HG03175 (cell line): ENCODE measurements around the gene USP10.
A peak's percentile ranks its signal among the peaks of the same experiment; 100 is the strongest.

Experiments used
- ATAC-seq: cut with Tn5 transposase; IDR thresholded peaks from one replicate; pipeline ENCODE4 v1.9.1; 2021; ENCODE audit warnings: mild to moderate bottlenecking, moderate library complexity; ENCODE audit not compliant: unreplicated experiment

Gene USP10

DNA sequence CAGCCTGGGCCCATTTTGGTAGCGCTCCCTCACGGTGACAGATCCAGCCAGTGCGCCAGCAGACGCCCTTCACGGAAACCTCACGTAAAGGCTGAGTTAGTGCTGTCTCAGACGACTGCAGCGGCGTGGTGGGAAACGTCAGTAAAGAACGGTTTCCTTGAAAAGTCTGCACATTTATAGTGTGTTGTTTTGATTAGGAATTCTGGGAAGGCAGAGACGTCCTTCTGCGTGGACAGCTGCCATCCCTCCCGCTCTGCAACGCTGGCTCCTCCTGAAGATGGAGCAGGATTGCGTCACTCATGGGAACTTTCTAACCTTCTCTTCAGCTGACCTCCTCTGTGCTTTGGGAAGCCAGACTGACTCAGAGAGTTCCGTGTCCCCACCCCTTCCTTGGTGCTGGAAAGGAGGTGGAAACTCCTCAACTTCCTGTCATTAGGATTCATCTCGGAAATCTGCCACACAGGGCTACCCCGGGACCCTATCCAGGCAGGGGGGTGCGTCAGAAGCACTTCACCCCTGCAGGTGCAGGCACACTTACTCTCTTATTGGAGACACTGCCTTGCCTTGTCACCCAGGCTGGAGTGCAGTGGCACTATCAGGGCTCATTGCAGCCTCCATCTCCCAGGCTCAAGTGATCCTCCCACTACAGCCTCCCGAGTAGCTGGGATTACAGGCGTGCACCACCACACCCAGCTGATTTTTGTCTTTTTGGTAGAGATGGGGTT lies 95.7 kb downstream of the USP10 start:
- no peak for ATAC-seq

DNA sequence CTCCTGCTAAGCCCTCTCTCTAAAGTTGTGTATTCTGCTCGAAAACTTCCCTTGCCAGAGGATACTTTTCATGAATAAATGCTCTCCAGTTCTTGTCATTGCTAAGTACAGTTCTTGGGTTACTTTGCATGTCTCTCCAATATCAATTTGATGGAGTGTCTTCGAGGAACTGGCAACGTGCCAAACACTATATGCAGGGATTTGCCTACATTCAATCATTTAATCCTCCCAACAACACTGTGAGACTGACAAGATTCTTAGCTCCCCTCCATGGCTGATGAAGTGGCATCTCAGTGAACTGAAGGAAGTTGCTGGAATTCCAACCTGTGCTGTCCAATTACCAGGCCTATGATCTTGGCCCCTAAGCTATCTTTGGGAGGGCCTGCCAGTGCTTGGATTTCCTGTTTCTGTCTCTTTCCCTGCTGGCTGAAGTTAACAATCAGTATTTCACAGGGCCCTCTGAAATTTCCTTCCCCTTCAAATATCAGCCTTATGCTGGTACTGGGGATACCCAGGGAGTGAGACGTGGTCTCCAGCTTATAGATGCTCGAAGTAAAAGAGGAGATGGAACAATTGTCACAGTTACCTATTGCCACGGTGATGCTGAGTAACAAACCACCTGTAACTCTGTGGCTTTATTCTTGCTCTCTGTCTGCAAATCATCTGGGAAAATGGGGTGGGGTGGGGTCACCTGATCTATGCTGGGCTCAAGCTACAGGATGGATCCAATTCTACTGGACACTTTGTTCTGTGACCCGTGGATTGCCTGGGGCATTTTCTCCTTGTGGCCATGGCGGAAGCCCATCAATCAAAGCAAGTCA lies 100.6 kb downstream of the USP10 start:
- no peak for ATAC-seq

DNA sequence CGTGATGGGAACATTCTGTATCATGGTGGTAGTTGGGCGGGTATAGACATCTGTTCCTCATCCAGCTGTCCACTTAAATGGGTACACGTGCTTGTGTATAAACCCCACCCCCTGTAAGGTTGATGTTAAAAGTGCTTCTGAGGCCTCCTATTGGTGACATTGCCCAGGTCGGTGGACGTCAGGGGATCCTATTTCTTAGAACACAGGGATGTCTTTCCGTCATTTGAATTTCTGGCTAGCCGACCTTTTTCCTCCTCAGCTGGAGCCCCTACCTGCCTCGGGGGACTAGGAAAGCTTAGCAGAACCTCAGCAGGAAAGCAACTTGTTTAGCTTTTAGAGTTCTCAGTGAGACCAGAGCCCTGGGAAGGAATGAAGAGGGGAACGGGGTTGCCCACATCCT lies 103.3 kb downstream of the USP10 start:
- ATAC-seq: no peak

DNA sequence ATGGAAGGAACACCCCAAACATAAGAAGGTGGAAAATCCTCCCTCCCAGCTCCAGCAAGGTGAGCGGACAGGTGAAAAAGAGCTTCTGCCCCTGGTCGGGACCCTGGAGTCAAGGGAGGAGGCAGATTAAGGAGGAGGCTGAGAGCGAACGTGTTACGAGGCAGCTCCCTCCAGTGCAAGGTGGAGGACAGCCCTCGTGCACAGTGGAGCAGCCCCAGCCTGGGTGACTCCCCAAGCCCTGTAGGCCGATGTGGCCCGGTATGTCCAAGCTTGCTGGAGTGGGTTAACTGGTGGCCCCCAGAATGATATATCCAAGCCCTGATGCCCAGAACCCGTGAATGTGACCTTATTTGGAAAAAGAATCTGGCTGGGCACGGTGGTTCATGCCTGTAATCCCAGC lies 104.5 kb downstream of the USP10 start:
- no peak for ATAC-seq

DNA sequence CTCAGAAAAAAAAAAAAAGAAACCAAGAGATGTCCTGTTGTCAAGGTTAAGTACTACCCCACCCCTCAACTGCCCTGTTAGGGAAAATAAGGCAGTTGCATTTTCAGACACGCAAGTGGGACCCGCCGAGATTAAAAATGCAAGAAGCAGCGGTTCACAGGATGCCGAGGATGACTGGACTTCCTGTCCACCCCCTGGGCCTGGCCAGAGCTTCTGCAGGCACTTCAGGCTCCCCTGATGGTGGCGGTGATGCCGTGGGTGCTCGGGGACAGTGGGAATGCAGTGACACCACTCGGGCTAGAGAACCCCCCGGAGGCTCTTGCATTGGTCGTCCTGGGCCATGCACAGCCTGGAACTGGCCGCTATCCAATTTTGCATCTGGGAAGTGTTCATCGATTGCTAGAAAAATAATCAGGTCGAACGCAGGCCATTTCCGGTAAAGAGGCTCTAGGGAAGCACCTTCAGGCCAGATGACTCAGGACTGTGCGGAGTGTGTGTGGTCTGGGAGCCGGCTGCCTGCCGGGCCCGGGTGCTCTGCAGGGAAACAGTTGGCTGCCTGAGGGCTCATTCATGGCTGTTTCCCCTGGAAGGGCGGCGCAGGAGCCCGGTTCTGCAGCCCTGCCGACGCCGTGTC lies 106.6 kb downstream of the USP10 start:
- peak; percentile 55 for ATAC-seq

DNA sequence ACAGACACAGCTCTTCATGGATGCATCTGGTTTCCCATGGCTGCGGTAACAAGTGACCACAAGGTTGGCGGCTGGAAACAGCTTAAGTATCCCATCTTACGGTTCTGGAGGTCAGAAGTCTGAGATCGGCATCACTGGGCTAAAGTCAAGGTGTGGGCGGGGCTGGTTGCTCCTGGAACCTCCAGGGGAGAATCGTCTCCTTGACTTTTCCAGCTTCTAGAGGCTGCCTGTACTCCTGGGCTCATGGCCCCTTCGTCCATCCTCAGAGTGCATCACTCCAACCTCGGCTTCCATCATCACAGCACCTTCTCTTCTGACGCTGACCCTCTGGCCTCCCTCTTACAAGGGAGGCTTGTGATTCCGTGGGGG lies 107.1 kb downstream of the USP10 start:
- no peak for ATAC-seq

DNA sequence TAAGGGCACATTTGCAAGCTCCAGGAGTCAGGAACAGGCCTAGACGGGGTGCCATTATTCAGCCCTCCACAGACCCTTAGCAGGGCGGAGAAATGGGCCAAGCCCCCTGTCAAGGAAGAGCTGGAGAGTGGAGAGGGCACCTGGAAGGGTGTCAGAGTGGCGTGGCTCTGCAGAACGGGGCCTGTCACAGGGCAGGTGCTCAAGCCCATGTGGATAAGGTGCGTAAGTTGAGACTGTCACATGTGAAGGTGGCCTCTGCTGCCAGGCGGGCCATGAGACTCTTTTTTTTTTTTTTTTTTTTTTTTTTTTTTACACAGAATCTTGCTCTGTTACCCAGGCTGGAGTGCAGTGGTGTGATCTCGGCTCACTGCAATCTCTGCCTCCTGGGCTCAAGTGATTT lies 108.0 kb downstream of the USP10 start:
- ATAC-seq: no peak

DNA sequence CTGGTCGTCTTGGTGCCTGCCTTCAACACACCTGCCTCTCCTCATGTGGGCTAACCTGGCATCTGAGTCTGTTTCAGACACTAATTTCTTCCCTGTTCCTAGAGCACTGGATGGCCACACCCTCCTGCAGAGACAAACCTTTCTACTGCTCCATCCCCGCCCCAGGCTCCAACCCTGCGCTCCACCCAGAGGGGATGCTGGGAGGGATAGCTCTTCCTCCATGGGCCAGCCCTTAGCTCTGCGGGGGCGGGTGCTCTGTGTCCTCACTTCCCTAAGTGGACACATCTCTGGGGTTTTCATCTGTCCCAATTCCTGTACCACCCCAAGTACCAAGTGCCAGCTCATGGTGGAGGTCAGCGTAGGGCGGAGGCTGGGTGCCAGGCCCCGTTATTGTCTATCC lies 109.0 kb downstream of the USP10 start:
- ATAC-seq: no peak

DNA sequence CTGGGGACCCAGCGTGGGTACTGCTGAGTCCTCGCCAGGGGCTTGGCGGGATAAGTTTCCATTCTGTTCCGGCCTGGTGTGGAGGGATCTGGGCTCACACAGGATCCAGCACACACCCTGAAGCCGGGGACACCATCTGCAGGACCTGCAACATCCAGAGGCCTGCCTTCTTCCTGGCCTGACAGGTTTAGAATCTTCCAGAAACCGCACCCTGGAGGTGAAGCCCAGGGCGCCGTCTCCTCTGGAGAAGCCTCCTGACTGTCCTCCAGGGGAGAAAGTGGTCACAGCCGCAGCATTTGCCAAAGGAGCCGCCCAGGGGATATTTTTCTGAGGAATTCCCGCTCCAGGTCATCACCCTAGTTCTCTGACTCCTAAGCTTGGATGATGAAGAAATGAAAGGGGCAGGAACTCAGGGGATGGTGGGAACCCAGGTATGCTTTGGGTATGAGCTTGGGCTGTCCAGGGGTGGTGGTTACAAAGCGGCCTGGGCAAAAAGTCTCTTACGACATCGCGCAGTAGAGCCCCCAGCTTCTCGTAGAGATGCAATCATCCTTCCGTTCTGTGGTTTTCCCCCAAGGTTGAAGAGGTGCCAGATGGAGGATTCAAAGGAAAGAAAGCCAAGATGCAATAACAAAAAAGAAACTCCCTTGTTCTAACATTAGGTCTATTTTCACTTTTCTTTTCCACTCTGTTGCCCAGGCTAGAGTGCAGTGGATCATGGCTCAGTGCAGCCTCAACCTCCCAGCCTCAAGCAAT lies 110.9 kb downstream of the USP10 start:
- no peak for ATAC-seq

DNA sequence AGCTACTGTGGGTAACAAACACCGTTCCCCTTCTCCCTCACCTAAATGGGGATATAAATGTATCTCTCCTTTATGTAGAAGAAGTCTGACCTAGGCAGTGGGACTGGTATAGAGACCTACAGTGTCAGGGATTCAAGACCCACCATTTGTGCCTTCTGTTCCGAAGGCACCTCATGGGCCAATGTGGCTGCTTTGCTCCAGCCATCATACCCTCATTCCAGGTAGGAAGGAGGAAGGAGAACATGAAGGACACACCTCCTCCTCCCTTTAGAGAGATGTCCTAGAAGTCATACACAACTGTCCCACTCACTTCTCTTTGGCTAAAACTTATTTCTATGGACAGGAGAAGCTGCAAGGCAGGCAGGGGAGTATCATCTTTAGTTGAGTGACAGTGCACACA lies 111.7 kb downstream of the USP10 start:
- no peak for ATAC-seq

DNA sequence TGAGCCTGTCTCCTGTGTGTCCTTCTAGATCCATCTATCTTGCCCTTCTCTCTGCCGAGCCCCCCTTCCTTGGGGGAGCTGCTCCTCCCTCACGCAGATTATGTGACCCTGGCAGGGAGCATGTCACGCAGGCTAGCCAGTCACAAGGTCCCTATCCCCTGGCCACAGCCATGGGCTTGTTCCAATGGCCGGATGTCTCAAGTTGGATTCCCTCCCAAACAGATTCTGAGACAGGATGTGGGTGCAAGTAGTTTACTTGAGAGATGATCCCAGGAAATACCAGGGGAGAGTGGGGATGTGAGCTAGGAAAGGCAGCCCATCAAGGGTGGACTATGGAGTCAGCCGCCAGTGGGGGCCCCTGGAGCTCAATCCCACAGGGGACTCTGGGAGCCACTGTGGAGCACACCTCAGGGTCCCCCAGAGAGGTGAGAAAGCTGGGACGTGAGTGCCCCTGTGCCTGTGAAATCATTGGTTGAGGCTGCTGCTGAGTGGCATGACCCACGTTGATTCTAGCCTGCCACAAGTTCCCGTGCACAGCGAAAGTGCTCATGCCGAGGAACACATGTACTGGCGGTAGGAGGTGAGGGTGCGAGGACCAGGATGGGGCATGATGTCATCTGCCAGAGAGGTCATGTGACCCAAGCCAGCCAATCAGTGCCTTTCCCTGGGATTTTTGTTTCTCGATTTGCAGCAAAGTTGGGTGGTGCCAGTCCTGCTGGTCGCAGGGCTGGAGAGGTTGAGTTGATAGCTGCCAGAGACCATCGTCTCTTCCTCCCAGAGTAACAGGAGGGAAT lies 113.5 kb downstream of the USP10 start:
- ATAC-seq: no peak

DNA sequence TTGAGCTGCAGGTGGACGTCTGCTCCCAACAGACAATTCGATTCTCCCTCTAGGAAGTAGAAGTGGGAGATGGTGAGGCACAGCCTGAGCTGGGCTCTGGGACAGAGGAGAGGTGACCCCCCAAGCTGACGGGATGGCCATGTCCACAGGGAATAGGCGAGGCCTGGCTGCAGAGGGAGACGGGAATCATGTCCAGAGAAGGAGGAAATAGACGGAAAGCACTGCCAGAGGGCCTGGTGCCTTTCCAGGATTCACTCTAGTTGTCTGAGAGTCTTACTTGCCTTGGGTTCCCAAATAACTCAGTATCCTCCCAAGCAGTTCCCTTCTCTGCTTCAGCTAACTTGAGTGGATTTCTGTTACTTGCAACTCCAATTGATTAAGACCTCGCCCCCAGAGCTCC lies 115.7 kb downstream of the USP10 start:
- no peak for ATAC-seq

DNA sequence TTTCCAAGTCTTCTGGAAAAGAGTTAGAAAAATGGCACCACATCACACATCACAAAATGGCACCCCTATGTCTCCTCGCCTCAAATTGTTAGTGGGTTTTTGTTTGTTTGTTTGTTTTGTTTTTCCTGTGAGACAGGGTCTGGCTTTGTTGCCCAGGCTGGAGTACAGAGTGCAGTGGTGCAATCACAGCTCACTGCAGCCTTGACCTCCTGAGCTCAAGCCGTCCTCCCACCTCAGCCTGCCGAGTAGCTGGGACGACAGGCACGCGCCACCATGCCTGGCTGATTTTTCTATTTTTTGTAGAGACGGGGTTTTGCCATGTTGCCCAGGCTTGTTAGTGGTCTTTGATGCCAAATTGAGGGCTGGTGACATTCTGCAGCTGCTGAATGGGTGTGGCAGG lies 116.2 kb downstream of the USP10 start:
- ATAC-seq: no peak

DNA sequence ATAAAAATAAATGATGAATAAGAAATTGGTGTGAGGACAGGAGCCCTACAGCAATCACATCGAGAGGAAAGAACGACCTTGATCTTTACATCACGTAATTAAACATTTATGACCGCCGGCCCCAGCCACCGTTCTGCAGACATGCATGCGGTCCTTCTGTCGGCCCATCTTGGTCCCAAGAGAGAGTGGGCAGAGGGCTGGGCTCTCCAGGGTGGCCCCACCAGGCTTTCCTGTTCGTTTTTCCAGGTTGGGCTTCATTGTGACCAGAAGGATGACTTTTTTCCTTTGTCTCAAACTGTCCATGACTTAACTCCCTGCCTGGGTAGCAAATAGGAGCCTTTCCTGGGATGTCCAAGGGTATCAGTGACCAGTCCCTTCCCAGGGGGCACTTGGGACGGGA lies 116.7 kb downstream of the USP10 start:
- ATAC-seq: no peak

DNA sequence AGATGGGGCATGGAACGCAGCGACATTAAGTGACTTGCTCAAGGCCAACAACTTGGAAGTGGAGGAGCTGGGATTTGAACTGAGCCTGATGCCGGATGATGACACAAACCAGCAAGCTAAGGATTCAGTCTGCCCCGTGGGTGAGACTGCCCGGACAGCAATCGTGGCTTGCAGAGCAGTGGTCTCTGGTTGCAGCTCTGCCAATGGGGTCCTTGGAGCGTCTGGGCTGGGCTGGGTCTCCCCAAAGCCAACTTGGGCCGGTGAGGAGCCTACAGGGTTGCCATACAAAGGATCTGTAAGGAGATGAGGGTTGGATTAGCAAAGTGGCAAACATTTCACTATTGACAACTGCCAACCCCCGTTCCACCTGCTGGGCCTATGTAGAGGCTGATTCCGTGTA lies 117.4 kb downstream of the USP10 start:
- no peak for ATAC-seq

DNA sequence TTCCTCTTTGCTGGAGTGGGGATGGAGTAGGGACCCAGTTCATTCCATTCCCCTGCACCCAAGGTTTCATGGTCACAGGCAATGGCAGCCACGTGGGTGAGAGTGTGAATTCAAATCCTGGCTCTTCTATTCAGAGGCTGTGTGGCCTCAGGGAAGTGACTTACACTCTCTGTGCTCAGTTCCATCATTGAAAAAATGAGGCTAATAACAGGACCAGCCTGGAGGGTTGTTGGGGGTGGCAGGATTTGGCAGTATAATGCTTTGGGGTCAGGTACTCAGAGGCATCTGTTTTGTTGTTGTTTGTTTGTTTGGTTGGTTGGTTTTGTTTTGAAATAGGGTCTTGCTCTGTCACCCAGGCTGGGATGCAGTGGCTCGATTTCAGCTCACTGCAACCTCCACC lies 117.8 kb downstream of the USP10 start:
- no peak for ATAC-seq

DNA sequence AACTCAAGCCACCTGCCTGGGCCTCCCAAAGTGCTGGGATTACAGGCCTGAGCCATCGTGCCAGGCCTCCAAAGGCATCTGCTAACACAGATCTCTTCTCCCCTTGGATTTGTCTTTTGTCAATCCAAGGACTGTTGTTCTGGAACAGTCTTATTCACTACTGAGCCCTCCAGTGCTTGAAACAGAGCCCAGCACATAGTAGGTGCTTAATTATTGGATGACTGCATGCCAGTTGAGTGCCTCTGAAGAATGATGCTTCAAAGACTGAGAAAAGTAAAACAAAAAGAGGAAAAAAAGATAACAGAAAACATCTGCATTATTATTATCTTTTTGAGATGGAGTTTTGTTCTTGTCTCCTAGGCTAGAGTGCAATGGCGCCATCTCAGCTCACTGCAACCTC lies 118.3 kb downstream of the USP10 start:
- ATAC-seq: no peak

DNA sequence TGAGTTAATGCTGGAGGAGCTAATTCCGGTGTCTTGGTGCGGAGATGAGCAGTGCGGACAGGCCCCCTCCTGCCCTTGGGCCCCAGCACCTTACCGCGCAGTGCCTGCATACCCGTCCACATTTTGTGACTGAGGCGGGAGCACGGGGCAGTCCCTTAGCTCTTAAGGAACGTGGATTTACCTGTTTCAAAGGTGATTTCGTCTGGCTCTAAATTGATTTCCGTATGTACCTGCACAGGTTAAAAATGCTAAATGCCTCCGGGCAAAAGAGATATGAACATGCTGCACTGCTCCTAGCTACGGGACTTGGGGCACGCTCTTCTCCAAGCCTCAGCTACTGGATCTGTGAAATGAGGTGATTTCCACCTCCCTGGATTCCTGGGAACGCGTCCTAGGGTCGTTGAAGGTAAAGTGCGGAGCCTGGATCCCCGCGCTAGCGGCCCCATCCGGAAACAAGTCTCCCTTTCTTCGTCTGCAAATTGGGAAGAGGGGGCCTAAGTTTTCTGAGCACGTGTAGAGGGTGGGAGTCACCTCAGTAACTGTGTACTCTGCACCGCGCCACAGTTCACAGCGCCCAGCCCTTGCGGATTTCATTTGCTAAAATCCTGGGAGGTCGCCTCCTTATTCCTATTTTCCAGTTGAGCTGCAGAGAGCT lies 119.3 kb downstream of the USP10 start:
- no peak for ATAC-seq

DNA sequence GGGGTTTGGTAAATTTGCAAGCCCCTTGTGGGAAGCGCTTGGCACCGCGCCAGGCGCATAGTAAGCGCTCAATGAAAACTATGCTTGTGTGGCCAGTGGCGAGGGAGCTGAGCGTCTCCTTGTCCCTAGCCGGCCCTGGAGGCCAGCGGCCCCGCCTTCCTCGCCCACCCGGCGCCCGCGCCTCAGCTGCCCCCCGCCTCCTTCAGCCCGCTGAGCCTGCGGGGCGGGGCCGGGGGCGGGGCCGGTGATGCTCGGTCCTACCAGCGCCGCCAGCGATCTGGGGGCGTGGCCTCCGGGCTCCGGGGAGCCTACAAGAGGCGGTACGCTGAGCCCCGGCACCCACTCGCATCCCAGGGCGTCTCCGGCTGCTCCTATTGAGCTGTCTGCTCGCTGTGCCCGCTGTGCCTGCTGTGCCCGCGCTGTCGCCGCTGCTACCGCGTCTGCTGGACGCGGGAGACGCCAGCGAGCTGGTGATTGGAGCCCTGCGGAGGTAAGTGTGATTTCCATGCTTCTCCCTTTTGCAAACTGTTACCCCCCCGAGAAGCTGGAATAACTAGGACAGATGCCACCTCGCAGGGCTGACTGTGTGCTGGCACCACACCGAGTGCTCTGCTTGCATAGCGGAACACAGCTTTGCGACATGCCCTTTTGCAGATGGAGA lies 120.0 kb downstream of the USP10 start, which contains the start of gene CRISPLD2:
Gene CRISPLD2, plus strand, starts transcription at position 342 of the 661 bp plus-strand sequence. CDS start 18,511 bp downstream, outside the sequence.
- no peak for ATAC-seq
